H1 (cell line): ENCODE measurements around the gene TGM5. TPM values are rescaled to one million over a fixed set of nuclear protein-coding genes. Genes with fewer than 3 reads are reported as not detected.

ENCODE experiments used
- CTCF ChIA-PET: fragments of 300-600 bp; sonication (Branson Sonifier 250); formaldehyde crosslinking; loops from one replicate; lab custom pipeline; 2021; ENCODE audit not compliant: partially characterized antibody; lab: Charles Lee
- POLR2A ChIA-PET: fragments of 300-600 bp; sonication (Branson Sonifier 250); formaldehyde crosslinking; loops from one replicate; lab custom pipeline; 2021; ENCODE audit warnings: inconsistent platforms; ENCODE audit not compliant: partially characterized antibody; lab: Charles Lee
- DNase-seq, 2 experiments: peaks; one replicate each; pipeline versions ENCODE4 v3.0.0 to v3.0.0-alpha.2; 2010 to 2022; ENCODE audit warnings: low spot score in 2 of 2, low read depth in 1 of 2, mixed read lengths in 1 of 2
- FAIRE-seq: peaks from 2 replicates; lab custom pipeline; 2011; peaks lifted over from hg19 to GRCh38; lab: Jason Lieb, UNC
- H2AFZ ChIP-seq: 2 replicates; pipeline ENCODE4 v1.8.1; 2012; ENCODE audit warnings: low read length, inconsistent platforms
- H2AK5ac ChIP-seq: 2 replicates; pipeline ENCODE4 v1.6.1; 2013; ENCODE audit warnings: low read depth, low read length
- H2BK120ac ChIP-seq: replicated peaks from 2 replicates; pipeline ENCODE3; 2013; ENCODE audit warnings: low read depth, low read length, inconsistent platforms
- H2BK12ac ChIP-seq: 2 replicates; pipeline ENCODE4 v1.6.1; 2013; ENCODE audit warnings: low read depth, low read length
- H2BK15ac ChIP-seq: 2 replicates; pipeline ENCODE4 v1.6.1; 2013; ENCODE audit warnings: low read length
- H2BK20ac ChIP-seq: 2 replicates; pipeline ENCODE4 v1.6.1; 2013; ENCODE audit warnings: low read length
- H2BK5ac ChIP-seq: 2 replicates; pipeline ENCODE4 v1.6.1; 2013; ENCODE audit warnings: low read depth, low read length
- H3K14ac ChIP-seq: 2 replicates; pipeline ENCODE4 v1.6.1; 2013; ENCODE audit warnings: inconsistent platforms; ENCODE audit not compliant: insufficient read length
- H3K18ac ChIP-seq: 2 replicates; pipeline ENCODE4 v1.6.1; 2013; ENCODE audit warnings: low read length; ENCODE audit errors: extremely low read depth
- H3K23ac ChIP-seq: 2 replicates; pipeline ENCODE4 v1.6.1; 2013; ENCODE audit warnings: inconsistent platforms; ENCODE audit not compliant: insufficient read length
- H3K23me2 ChIP-seq: 2 replicates; pipeline ENCODE4 v1.6.1; 2013; ENCODE audit warnings: low read depth, low read length
- H3K27ac ChIP-seq: 2 replicates; pipeline ENCODE4 v1.6.1; 2011; ENCODE audit warnings: low read depth, low read length, inconsistent platforms
- H3K27me3 ChIP-seq, 4 experiments: replicated peaks in 1 of 4; 1 replicate in 1 of 4; 2 replicates in 3 of 4; pipeline versions ENCODE4 v1.6.1 to v1.8.1; 2011 to 2013; ENCODE audit warnings: low read length in 3 of 4, mild to moderate bottlenecking in 3 of 4, inconsistent platforms in 2 of 4, mixed read lengths in 2 of 4, moderate library complexity in 1 of 4; ENCODE audit not compliant: control insufficient read depth in 3 of 4, insufficient read depth in 3 of 4; ENCODE audit errors: extremely low read depth in 1 of 4
- H3K36me3 ChIP-seq, 4 experiments: 2 replicates each; pipeline versions ENCODE4 v1.6.1 to v1.8.1; 2011 to 2013; ENCODE audit warnings: mild to moderate bottlenecking in 4 of 4, low read length in 3 of 4, moderate library complexity in 2 of 4, control low read depth in 1 of 4, inconsistent platforms in 1 of 4; ENCODE audit not compliant: insufficient read depth in 4 of 4, control insufficient read depth in 2 of 4
- H3K4ac ChIP-seq: replicated peaks from 2 replicates; pipeline ENCODE3; 2013; ENCODE audit warnings: low read length, low read depth, mixed read lengths, inconsistent platforms; ENCODE audit not compliant: insufficient read length
- H3K4me1 ChIP-seq, 4 experiments: replicated peaks in 1 of 4; 1 replicate in 1 of 4; 2 replicates in 3 of 4; pipeline versions ENCODE4 v1.6.1 to v1.8.1; 2011 to 2013; ENCODE audit warnings: low read length in 3 of 4, inconsistent platforms in 2 of 4, mixed read lengths in 1 of 4; ENCODE audit not compliant: insufficient read depth in 4 of 4, control insufficient read depth in 3 of 4
- H3K4me2 ChIP-seq, 2 experiments: 2 replicates each; pipeline versions ENCODE4 v1.6.1 to v1.8.1; 2011 to 2013; ENCODE audit warnings: low read depth in 2 of 2, low read length in 2 of 2, control low read depth in 1 of 2, inconsistent platforms in 1 of 2, mild to moderate bottlenecking in 1 of 2; ENCODE audit not compliant: insufficient read depth in 1 of 2
- H3K4me3 ChIP-seq, 4 experiments: fragments of 200-600, 300-600 bp in 1 of 4; sonication (generic), shearing (Covaris generic), sonication (Bioruptor Twin) in 1 of 4; 2 replicates each; pipeline versions ENCODE4 v1.5.1 to v1.8.1; 2011 to 2016; ENCODE audit warnings: low read length in 4 of 4, low read depth in 3 of 4, control low read depth in 2 of 4, inconsistent platforms in 2 of 4, mild to moderate bottlenecking in 2 of 4, mixed read lengths in 1 of 4, moderate library complexity in 1 of 4; ENCODE audit not compliant: insufficient read depth in 2 of 4; ENCODE audit errors: extremely low read depth in 1 of 4
- H3K56ac ChIP-seq: replicated peaks from 2 replicates; pipeline ENCODE3; 2013; ENCODE audit warnings: low read depth, mild to moderate bottlenecking, mixed read lengths, low read length, inconsistent platforms; ENCODE audit not compliant: insufficient read length
- H3K79me1 ChIP-seq: 2 replicates; pipeline ENCODE4 v1.6.1; 2013; ENCODE audit warnings: low read depth, low read length, control low read depth
- H3K79me2 ChIP-seq, 2 experiments: 2 replicates each; pipeline versions ENCODE4 v1.6.1 to v1.8.1; 2012 to 2013; ENCODE audit warnings: low read length in 2 of 2, mild to moderate bottlenecking in 2 of 2, inconsistent platforms in 1 of 2; ENCODE audit not compliant: insufficient read depth in 2 of 2, control insufficient read depth in 1 of 2
- H3K9ac ChIP-seq, 4 experiments: replicated peaks in 1 of 4; 1 replicate in 1 of 4; 2 replicates in 3 of 4; pipeline versions ENCODE4 v1.6.1 to v1.8.1; 2011 to 2013; ENCODE audit warnings: low read depth in 3 of 4, low read length in 3 of 4, control low read depth in 2 of 4, mild to moderate bottlenecking in 2 of 4, moderate library complexity in 2 of 4, inconsistent platforms in 1 of 4; ENCODE audit errors: extremely low read depth in 1 of 4
- H3K9me3 ChIP-seq, 2 experiments: 2 replicates each; pipeline versions ENCODE4 v1.6.1 to v1.8.1; 2012 to 2013; ENCODE audit warnings: mild to moderate bottlenecking in 2 of 2, moderate library complexity in 2 of 2, control low read depth in 1 of 2, inconsistent platforms in 1 of 2, low read depth in 1 of 2, low read length in 1 of 2, mixed read lengths in 1 of 2; ENCODE audit not compliant: insufficient read depth in 2 of 2
- H4K20me1 ChIP-seq, 2 experiments: replicated peaks in 1 of 2; 2 replicates each; pipeline versions ENCODE3 to v1.8.1; 2011 to 2013; ENCODE audit warnings: inconsistent platforms in 2 of 2, low read length in 2 of 2, mild to moderate bottlenecking in 1 of 2; ENCODE audit not compliant: insufficient read depth in 2 of 2, control insufficient read depth in 1 of 2
- H4K5ac ChIP-seq: 2 replicates; pipeline ENCODE4 v1.6.1; 2013; ENCODE audit warnings: low read length, low read depth, mixed read lengths, inconsistent platforms; ENCODE audit not compliant: insufficient read length
- H4K8ac ChIP-seq: 2 replicates; pipeline ENCODE4 v1.8.0; 2013; ENCODE audit warnings: mild to moderate bottlenecking, moderate library complexity, low read length, inconsistent platforms; ENCODE audit not compliant: insufficient read depth; ENCODE audit errors: extremely low read depth
- H4K91ac ChIP-seq: replicated peaks from 2 replicates; pipeline ENCODE3; 2013; ENCODE audit warnings: low read length, mixed read lengths, inconsistent platforms; ENCODE audit not compliant: insufficient read length
- GABPA ChIP-seq: IDR thresholded peaks from 2 replicates; pipeline ENCODE4 v1.6.1; 2011; ENCODE audit warnings: mild to moderate bottlenecking, low read length, moderate library complexity, borderline replicate concordance; ENCODE audit not compliant: insufficient read depth
- GTF2F1 ChIP-seq: IDR thresholded peaks from 2 replicates; pipeline ENCODE4 v1.6.1; 2012; ENCODE audit warnings: low read depth, low read length, improper control_type of control experiment, borderline replicate concordance
- SIX5 ChIP-seq: IDR thresholded peaks from 2 replicates; pipeline ENCODE4 v1.6.1; 2011; ENCODE audit warnings: mild to moderate bottlenecking, low read depth, low read length
- YY1 ChIP-seq: IDR thresholded peaks from 2 replicates; pipeline ENCODE4 v1.6.1; 2011; ENCODE audit warnings: low read depth, mild to moderate bottlenecking, low read length
- WGBS, 2 experiments: shearing (Covaris generic) in 1 of 2; methylation state at CpG; one replicate each; pipeline versions ENCODE4 v1.1.6 to v1.1.7; 2013 to 2015; ENCODE audit warnings: low lambda C conversion rate in 2 of 2, mixed read lengths in 2 of 2, inconsistent platforms in 1 of 2, low coverage in 1 of 2, missing lambda C conversion rate in 1 of 2; ENCODE audit not compliant: insufficient replicate concordance in 2 of 2, insufficient coverage in 1 of 2, insufficient read length in 1 of 2; ENCODE audit errors: extremely low coverage in 1 of 2, missing lambda C conversion rate in 1 of 2; 5-methylcytosine and 5-hydroxymethylcytosine counted together
- polyA plus RNA-seq, 7 experiments: library from polyadenylated mRNA; depleted of rRNA in 3 of 7; stranded (reverse) in 5 of 7; unstranded in 2 of 7; fragments of >200 nt in 5 of 7; fragments of 200-250 nt in 2 of 7; gene quantifications; 1 replicate in 5 of 7; 2 replicates in 1 of 7; 4 replicates in 1 of 7; pipeline versions ENCODE4 v1.2.1 to v1.2.3, GENCODE V29; 2011 to 2013; ENCODE audit warnings: missing spikeins in 2 of 7, mixed read lengths in 2 of 7
- total RNA-seq: library from RNA; stranded (reverse); fragmentation: NEBNext Ultra II Directional; extraction: Animal tissue kit (Norgen Biotek cat#: 25700); gene quantifications from 2 replicates; pipeline ENCODE4 v1.2.1, GENCODE V29; 2021

Gene TGM5
- total and polyA plus RNA-seq, 2 of the 8 experiments (the other 6 are each of a cell fraction or from before 2014, with no cell fraction given), result not detected

GRCh38 chr15:43251871-43252250 is 14.9 kb downstream of the TGM5 start:
- Histone ChIP-seq H3K14ac (no peak overlapping the region), H3K23me2 (no peaks in the 10 kb centered on the region; the same call in 1 of the 2 replicates)
- TF ChIP-seq GTF2F1 (no peak), YY1 (no peak), GABPA (no peak), SIX5 (no peak)
- TF ChIP-seq, all 59 proteins: peak for 0
- ChIA-PET CTCF (interaction anchor here (0.8 to 3.7 kb wide), 7 partner anchors 14 to 34 kb away, joined by 3 to 17 read pairs (median 6); partner anchors contain the start of gene TGM5), POLR2A (no interaction called here)
- H3K4me3 ChIP-seq, result no peak overlapping the region
- no peak overlapping the region for H4K91ac ChIP-seq
- H3K9me3 ChIP-seq, result no peaks in the 10 kb centered on the region
- H2BK12ac ChIP-seq, result no peak overlapping the region
- H2BK120ac ChIP-seq, result no peak overlapping the region
- no peak overlapping the region for H2AK5ac ChIP-seq
- H3K36me3 ChIP-seq, result no peaks in the 10 kb centered on the region
- H2BK20ac ChIP-seq, result no peak overlapping the region
- H4K20me1 ChIP-seq, result no peaks in the 10 kb centered on the region
- H3K9ac ChIP-seq, result no peak overlapping the region
- H3K56ac ChIP-seq, result no peak overlapping the region
- no peak overlapping the region for H2BK15ac ChIP-seq
- H4K5ac ChIP-seq, result no peak overlapping the region
- no peak overlapping the region for H3K4me2 ChIP-seq
- no peak overlapping the region for H3K27ac ChIP-seq
- no peak overlapping the region for H2AFZ ChIP-seq
- H3K79me1 ChIP-seq, result no peaks in the 10 kb centered on the region
- no peak overlapping the region for H3K4ac ChIP-seq
- no peak overlapping the region for H3K18ac ChIP-seq
- FAIRE-seq (no peak), DNase-seq (no peak)
- H4K8ac ChIP-seq, result no peak overlapping the region
- no peak overlapping the region for H2BK5ac ChIP-seq
- no peaks in the 10 kb centered on the region; a peak in 1 of 7 replicates for H3K27me3 ChIP-seq
- 76% methylated on average over 4 of the region's 4 CpGs; no CpG with 5 or more reads in 1 of the 2 experiments for WGBS, 2 experiments
- no peak overlapping the region for H3K23ac ChIP-seq
- H3K4me1 ChIP-seq, result no peaks in the 10 kb centered on the region
- H3K79me2 ChIP-seq, result no peaks in the 10 kb centered on the region
